Vagina (tissue), 2 donors: ENCODE results near the gene FOXP2. TPM values are rescaled to one million over a fixed set of nuclear protein-coding genes. Genes with fewer than 3 reads are reported as not detected.

Experiments
- DNase-seq, 2 donors: peaks; one replicate each; pipeline ENCODE4 v3.0.0-alpha.2; 2017; ENCODE audit errors: extremely low spot score in 2 of 2
- H3K27ac ChIP-seq: fragments of 200-600 bp; sonication (generic); one replicate; pipeline ENCODE4 v1.5.1; 2019
- H3K27me3 ChIP-seq: fragments of 200-600 bp; sonication (generic); one replicate; pipeline ENCODE4 v1.5.1; 2019
- H3K36me3 ChIP-seq, 2 donors: fragments of 200-600 bp; sonication (generic); one replicate each; pipeline ENCODE4 v1.5.1; 2017 to 2019
- H3K4me1 ChIP-seq: fragments of 200-600 bp; sonication (generic); one replicate; pipeline ENCODE4 v1.5.1; 2019
- H3K4me3 ChIP-seq, 2 donors: fragments of 200-600 bp; sonication (generic); 1 replicate in 1 of 2; 2 replicates in 1 of 2; pipeline ENCODE4 v1.5.1; 2016 to 2019
- H3K9me3 ChIP-seq: fragments of 200-600 bp; sonication (generic); one replicate; pipeline ENCODE4 v1.5.1; 2019
- POLR2A ChIP-seq, 2 donors: fragments of 450-650 bp; IDR thresholded peaks; one replicate each; pipeline ENCODE4 v1.6.1; 2017; ENCODE audit warnings: antibody characterized with exemption in 2 of 2, mild to moderate bottlenecking in 2 of 2, moderate library complexity in 2 of 2
- POLR2AphosphoS5 ChIP-seq, 2 donors: sonication (generic); formaldehyde crosslinking; IDR thresholded peaks; one replicate each; pipeline ENCODE4 v1.9.0; 2017; ENCODE audit warnings: antibody characterized with exemption in 2 of 2, mild to moderate bottlenecking in 2 of 2, low read depth in 1 of 2; ENCODE audit not compliant: insufficient read depth in 1 of 2
- intact Hi-C: fragments of 100-400 bp; cut with DNase I; formaldehyde crosslinking; loops from one replicate; pipeline ENCODE4 v1.15.1; 2023
- total RNA-seq: library from RNA; depleted of rRNA; stranded (reverse); fragments of >200 nt; gene quantifications from one replicate; pipeline ENCODE4 v1.2.3, GENCODE V29; 2016
- TF ChIP-seq, protein P1 (sequence below), 3 experiments: fragments of 450-650 bp in 2 of 3; fragments of 200-600 bp in 1 of 3; sonication (generic) in 1 of 3; IDR thresholded peaks; one replicate each; pipeline ENCODE4 v1.5.1; 2017 to 2019; ENCODE audit warnings: antibody characterized with exemption in 3 of 3, mild to moderate bottlenecking in 2 of 3, moderate library complexity in 2 of 3

Gene FOXP2
- total RNA-seq, 1 donor from 2014 or later = 29.7 TPM

DNA sequence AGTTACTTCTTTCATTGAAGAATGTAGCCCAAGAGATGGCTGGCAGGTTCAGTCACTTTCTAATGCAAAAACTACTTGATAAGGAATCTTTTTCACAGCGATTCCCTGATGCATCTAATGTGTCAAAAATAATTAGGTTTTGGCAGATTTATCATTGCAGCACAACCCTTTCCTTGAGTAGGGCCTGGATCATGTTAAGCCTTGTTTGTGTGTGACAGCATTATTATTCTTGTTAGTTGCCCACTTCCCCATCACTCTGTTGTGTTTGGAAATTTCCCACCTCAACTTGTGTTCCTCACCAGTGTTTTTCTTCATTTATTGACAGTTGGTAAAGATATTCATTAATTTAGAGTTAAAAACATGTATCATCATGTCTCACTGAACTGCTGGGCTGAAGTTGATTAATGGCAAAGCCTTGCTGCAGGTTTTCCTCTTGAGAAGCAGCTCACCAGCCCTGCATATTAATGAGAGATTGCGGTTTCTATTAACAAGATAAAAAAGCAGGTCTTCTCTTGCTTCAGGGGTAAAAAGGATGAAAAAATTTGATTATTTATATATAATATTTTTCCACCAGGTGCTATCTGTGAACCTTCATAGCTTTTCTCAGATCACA is 273.9 kb downstream of the FOXP2 start:
- Histone ChIP-seq H3K4me1 (no peaks in the 10 kb centered on the region), H3K36me3 (no peaks in the 10 kb centered on the region), H3K27ac (no peak overlapping the region), H3K27me3 (no peaks in the 10 kb centered on the region), H3K4me3 (no peak overlapping the region), H3K9me3 (no peaks in the 10 kb centered on the region)
- TF ChIP-seq, protein P1, sequence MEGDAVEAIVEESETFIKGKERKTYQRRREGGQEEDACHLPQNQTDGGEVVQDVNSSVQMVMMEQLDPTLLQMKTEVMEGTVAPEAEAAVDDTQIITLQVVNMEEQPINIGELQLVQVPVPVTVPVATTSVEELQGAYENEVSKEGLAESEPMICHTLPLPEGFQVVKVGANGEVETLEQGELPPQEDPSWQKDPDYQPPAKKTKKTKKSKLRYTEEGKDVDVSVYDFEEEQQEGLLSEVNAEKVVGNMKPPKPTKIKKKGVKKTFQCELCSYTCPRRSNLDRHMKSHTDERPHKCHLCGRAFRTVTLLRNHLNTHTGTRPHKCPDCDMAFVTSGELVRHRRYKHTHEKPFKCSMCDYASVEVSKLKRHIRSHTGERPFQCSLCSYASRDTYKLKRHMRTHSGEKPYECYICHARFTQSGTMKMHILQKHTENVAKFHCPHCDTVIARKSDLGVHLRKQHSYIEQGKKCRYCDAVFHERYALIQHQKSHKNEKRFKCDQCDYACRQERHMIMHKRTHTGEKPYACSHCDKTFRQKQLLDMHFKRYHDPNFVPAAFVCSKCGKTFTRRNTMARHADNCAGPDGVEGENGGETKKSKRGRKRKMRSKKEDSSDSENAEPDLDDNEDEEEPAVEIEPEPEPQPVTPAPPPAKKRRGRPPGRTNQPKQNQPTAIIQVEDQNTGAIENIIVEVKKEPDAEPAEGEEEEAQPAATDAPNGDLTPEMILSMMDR (IDR thresholded peaks at IDR 0.05) = no peak
- TF ChIP-seq POLR2AphosphoS5 (IDR thresholded peaks at IDR 0.05; ENCODE audit: insufficient read depth in 1 of 2, low read depth in 1 of 2) (no peak), POLR2A (IDR thresholded peaks at IDR 0.05) (no peak)
- intact Hi-C loops = no loop called here
- no peak for DNase-seq

DNA sequence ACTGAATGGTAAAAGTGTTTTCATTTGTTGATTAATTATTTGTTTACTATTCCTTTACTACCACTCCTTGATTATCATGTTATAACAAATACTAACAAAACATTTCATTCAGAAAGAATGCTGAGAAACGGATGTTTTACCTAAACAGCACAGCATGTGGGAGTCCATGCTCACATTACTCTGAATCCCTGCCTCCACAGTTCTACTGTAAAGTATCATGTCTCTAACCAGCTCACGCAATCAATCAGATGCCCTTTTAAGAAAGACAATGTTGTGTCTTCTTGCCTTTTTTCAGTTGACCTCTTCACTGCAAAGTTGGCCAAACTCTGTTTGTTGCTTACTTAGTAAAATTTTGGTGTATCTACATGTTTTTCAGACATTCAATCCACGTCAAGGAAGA is 274.8 kb downstream of the FOXP2 start:
- TF ChIP-seq, protein P1 (IDR thresholded peaks at IDR 0.05) = no peak
- no peak for DNase-seq
- Histone ChIP-seq H3K36me3 (no peaks in the 10 kb centered on the region), H3K27ac (no peak overlapping the region), H3K4me3 (no peak overlapping the region), H3K4me1 (no peaks in the 10 kb centered on the region), H3K9me3 (no peaks in the 10 kb centered on the region), H3K27me3 (no peaks in the 10 kb centered on the region)
- intact Hi-C loops = no loop called here

DNA sequence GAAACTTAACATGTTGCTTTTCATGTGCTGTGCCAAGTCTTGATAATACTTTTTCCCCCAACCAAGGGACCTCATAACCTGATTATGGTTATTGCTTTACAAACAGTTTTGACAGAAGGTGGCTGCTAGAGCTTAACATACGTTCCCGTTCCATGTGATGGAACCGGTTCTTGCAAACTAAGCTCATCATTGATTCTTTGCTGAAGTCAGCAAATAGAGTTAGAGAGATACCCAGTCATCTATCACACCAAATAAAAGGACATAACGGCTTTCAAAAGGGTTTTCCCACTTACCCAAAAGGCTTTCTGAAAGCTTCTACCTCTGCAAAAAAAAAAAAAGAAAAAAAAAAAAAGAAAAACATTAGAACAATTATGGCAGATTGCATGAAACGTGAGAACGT is 277.0 kb downstream of the FOXP2 start:
- no peaks in the 10 kb centered on the region for H3K36me3 ChIP-seq
- DNase-seq = no peak
- no peaks in the 10 kb centered on the region for H3K4me1 ChIP-seq
- H3K4me3 ChIP-seq = no peak overlapping the region
- intact Hi-C loops = no loop called here
- no peaks in the 10 kb centered on the region for H3K9me3 ChIP-seq
- TF ChIP-seq POLR2AphosphoS5 (IDR thresholded peaks at IDR 0.05; ENCODE audit: insufficient read depth in 1 of 2, low read depth in 1 of 2) (no peak), POLR2A (IDR thresholded peaks at IDR 0.05) (no peak)
- TF ChIP-seq, protein P1 (IDR thresholded peaks at IDR 0.05) = no peak
- H3K27me3 ChIP-seq = no peaks in the 10 kb centered on the region
- H3K27ac ChIP-seq = no peak overlapping the region

DNA sequence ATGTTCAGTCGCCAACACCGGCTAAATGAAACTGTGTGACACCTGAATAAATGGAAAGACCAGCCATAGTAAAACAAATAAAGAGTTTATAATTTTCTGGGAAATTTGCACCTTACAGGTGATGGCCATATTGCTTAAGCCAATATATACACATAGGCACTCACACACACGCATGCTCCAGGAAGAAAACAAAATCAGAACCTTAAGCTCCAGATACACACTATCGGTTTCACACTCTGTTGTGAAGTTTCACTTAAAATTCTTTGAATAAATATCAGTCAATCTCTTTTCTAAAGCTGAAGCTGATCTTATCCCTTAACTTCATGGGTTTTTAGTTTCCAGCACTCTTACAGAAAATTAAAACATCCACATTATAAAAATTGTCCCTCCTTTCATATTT is 280.6 kb downstream of the FOXP2 start:
- H3K9me3 ChIP-seq = no peaks in the 10 kb centered on the region
- H3K27ac ChIP-seq = no peak overlapping the region
- no peak overlapping the region for H3K4me3 ChIP-seq
- H3K4me1 ChIP-seq = no peaks in the 10 kb centered on the region
- DNase-seq = no peak
- TF ChIP-seq POLR2AphosphoS5 (IDR thresholded peaks at IDR 0.05; ENCODE audit: insufficient read depth in 1 of 2, low read depth in 1 of 2) (no peak), POLR2A (IDR thresholded peaks at IDR 0.05) (no peak)
- TF ChIP-seq, protein P1 (IDR thresholded peaks at IDR 0.05) = no peak
- intact Hi-C loops = no loop called here
- H3K36me3 ChIP-seq = no peaks in the 10 kb centered on the region
- H3K27me3 ChIP-seq = no peaks in the 10 kb centered on the region

DNA sequence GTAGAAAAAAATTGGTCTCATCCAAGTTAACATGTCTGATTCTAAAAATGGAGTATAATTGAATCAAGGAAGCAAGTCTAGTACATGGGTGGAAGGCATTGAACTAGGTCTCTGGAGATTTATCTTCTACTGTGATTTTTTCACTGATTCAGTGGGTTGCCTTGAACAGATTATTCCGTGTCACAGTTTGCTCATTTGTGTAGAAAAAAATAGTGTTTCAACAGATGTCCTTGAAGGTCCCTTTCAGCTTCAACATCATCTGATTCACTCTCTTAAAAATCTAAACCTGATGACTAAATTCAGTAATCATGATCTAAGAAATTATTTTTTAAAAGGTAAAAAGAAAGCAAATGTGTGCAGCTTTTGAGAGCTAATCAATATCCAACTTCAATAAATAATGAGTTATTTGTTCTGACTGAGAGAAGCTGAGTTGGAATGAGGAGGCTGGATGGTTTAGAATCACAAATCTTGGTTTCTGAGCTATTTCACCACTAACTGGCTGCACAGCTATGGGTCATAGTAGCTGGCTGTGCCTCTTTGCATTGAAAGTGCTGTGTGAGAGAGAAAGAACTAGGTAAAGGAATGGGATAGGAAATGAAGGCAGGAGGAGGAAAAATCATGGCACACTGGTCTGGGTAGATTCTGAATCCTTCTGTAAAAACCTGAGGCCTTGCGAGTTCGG is 285.8 kb downstream of the FOXP2 start:
- H3K9me3 ChIP-seq = no peaks in the 10 kb centered on the region
- no peak for DNase-seq
- no peak for TF ChIP-seq POLR2A (IDR thresholded peaks at IDR 0.05)
- TF ChIP-seq, protein P1 (IDR thresholded peaks at IDR 0.05) = no peak
- intact Hi-C loops = no loop called here
- H3K27me3 ChIP-seq = no peaks in the 10 kb centered on the region
- H3K4me3 ChIP-seq = no peak overlapping the region
- no peak overlapping the region for H3K27ac ChIP-seq
- H3K4me1 ChIP-seq = no peaks in the 10 kb centered on the region
- no peaks in the 10 kb centered on the region for H3K36me3 ChIP-seq
